Mesodermal cell (in vitro differentiated cells): ENCODE measurements around the gene THBS4.

ENCODE experiments used
- H3K27ac ChIP-seq: 2 replicates; pipeline ENCODE4 v1.7.0; 2013; ENCODE audit warnings: mild to moderate bottlenecking, low read depth, low read length, moderate library complexity; ENCODE audit not compliant: severe bottlenecking
- H3K36me3 ChIP-seq: 2 replicates; pipeline ENCODE4 v1.7.1; 2013; ENCODE audit warnings: mild to moderate bottlenecking, low read length, moderate library complexity; ENCODE audit not compliant: control insufficient read depth, insufficient read depth
- H3K4me1 ChIP-seq: one replicate; pipeline ENCODE4 v1.7.1; 2013; ENCODE audit warnings: mild to moderate bottlenecking, low read length; ENCODE audit not compliant: insufficient read depth, control insufficient read depth, poor library complexity, severe bottlenecking
- H3K4me3 ChIP-seq: 2 replicates; pipeline ENCODE4 v1.7.0; 2013; ENCODE audit warnings: low read length, control low read depth, mild to moderate bottlenecking; ENCODE audit not compliant: insufficient read depth, poor library complexity, severe bottlenecking; ENCODE audit errors: extremely low read depth
- H3K9me3 ChIP-seq: 2 replicates; pipeline ENCODE4 v1.7.1; 2013; ENCODE audit warnings: mild to moderate bottlenecking, low read length, moderate library complexity; ENCODE audit not compliant: control insufficient read depth
- WGBS, 2 experiments: methylation state at CpG; one replicate each; pipeline ENCODE4 v1.1.5; 2013; ENCODE audit warnings: missing lambda C conversion rate in 2 of 2; ENCODE audit not compliant: insufficient coverage in 2 of 2; 5-methylcytosine and 5-hydroxymethylcytosine counted together

Gene THBS4

GRCh38 chr5:80067531-80068245 is 32.5 kb downstream of the THBS4 start:
- WGBS, 2 experiments, result 94 to 100% methylated on average over 2 to 8 of the region's 8 CpGs
- H3K36me3 ChIP-seq, result no peaks in the 10 kb centered on the region
- H3K4me3 ChIP-seq, result no peak overlapping the region
- no peaks in the 10 kb centered on the region for H3K9me3 ChIP-seq
- H3K4me1 ChIP-seq, result peaks cover 10% of the 10 kb centered on the region
- H3K27ac ChIP-seq, result no peak overlapping the region

GRCh38 chr5:80068246-80068636 is 33.1 kb downstream of the THBS4 start:
- 86 to 100% methylated on average over 3 to 5 of the region's 5 CpGs for WGBS, 2 experiments
- no peak overlapping the region for H3K4me3 ChIP-seq

GRCh38 chr5:80068775-80069174 is 33.6 kb downstream of the THBS4 start:
- 94 to 100% methylated on average over 3 of the region's 4 CpGs for WGBS, 2 experiments
- Histone ChIP-seq H3K36me3 (no peaks in the 10 kb centered on the region), H3K9me3 (no peaks in the 10 kb centered on the region), H3K4me3 (no peak overlapping the region), H3K4me1 (peaks cover 13% of the 10 kb centered on the region), H3K27ac (no peak overlapping the region)

More at GRCh38 chr5:80068246-80068636, 33.1 kb downstream of the THBS4 start:
- Histone ChIP-seq H3K9me3 (no peaks in the 10 kb centered on the region), H3K4me1 (peaks cover 13% of the 10 kb centered on the region), H3K27ac (no peak overlapping the region), H3K36me3 (no peaks in the 10 kb centered on the region)

GRCh38 chr5:80069251-80069800 is 34.2 kb downstream of the THBS4 start:
- no peak overlapping the region for H3K27ac ChIP-seq
- H3K4me3 ChIP-seq, result no peak overlapping the region
- WGBS, 2 experiments, result 82 to 97% methylated on average over 2 to 4 of the region's 4 CpGs
- H3K4me1 ChIP-seq, result peaks cover 13% of the 10 kb centered on the region
- H3K36me3 ChIP-seq, result no peaks in the 10 kb centered on the region
- H3K9me3 ChIP-seq, result no peaks in the 10 kb centered on the region

DNA sequence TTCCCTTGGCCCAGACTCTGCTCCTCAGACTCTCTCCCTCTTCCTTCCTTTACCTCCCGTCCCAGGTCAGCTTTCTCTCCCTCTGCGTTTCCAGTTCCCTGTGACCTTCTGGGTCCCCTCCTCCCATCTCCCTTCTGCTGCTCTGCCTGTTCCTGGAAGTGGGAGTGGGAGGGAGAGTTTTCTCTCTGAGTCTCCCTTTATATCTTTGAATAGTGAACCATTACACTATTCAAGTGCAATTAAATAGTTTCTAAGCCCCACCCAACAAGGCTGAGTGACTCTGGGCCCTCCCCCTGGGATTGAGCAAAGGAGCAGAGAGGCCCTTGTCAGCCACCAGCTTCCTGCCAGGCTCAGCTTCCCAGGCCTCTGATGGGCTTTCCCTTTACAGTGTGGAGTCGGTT is 34.8 kb downstream of the THBS4 start:
- no peak overlapping the region for H3K4me3 ChIP-seq
- 63% methylated on average over 2 of the region's 3 CpGs; no CpG with 5 or more reads in 1 of the 2 experiments for WGBS, 2 experiments
- H3K9me3 ChIP-seq, result no peaks in the 10 kb centered on the region
- peaks cover 13% of the 10 kb centered on the region for H3K4me1 ChIP-seq
- H3K36me3 ChIP-seq, result no peaks in the 10 kb centered on the region
- H3K27ac ChIP-seq, result peak overlapping the region; percentile 23

DNA sequence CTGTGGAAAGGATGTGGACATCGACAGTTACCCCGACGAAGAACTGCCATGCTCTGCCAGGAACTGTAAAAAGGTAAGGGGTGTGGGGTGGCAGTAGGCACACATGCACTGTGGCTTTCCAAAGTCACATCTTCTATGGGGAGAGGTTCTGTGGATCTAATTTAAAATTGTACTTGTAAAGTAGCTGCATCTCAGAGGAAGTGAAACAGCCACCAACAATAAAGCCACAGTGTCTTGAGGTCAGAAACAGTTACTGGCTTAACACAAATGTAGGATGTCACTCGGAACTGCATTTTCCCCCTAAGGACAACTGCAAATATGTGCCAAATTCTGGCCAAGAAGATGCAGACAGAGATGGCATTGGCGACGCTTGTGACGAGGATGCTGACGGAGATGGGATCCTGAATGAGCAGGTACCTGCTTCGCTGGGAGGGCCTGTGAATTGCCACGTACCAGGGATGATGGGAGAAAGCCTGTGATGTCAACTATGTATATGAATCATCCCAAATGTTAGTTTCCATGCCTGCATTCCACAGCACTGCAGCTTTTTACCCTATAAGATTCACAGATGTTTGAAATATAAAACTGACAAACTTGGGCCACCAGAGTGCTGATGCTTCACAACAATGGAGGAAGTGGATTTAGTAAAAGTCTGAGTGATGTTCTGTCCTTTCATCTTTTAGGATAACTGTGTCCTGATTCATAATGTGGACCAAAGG is 35.3 kb downstream of the THBS4 start:
- Histone ChIP-seq H3K9me3 (no peaks in the 10 kb centered on the region), H3K4me3 (no peak overlapping the region), H3K4me1 (peaks cover 15% of the 10 kb centered on the region), H3K36me3 (no peaks in the 10 kb centered on the region), H3K27ac (no peak overlapping the region)
- 88 to 97% methylated on average over 8 to 9 of the region's 10 CpGs for WGBS, 2 experiments

- no peak overlapping the region for H3K4me3 ChIP-seq
- 80 to 93% methylated on average over 2 of the region's 2 CpGs for WGBS, 2 experiments
- peaks cover 23% of the 10 kb centered on the region for H3K4me1 ChIP-seq
- H3K27ac ChIP-seq, result no peak overlapping the region
- H3K36me3 ChIP-seq, result no peaks in the 10 kb centered on the region
- no peaks in the 10 kb centered on the region for H3K9me3 ChIP-seq
Measured at GRCh38 chr5:80071510-80072021, 36.4 kb downstream of the THBS4 start.

DNA sequence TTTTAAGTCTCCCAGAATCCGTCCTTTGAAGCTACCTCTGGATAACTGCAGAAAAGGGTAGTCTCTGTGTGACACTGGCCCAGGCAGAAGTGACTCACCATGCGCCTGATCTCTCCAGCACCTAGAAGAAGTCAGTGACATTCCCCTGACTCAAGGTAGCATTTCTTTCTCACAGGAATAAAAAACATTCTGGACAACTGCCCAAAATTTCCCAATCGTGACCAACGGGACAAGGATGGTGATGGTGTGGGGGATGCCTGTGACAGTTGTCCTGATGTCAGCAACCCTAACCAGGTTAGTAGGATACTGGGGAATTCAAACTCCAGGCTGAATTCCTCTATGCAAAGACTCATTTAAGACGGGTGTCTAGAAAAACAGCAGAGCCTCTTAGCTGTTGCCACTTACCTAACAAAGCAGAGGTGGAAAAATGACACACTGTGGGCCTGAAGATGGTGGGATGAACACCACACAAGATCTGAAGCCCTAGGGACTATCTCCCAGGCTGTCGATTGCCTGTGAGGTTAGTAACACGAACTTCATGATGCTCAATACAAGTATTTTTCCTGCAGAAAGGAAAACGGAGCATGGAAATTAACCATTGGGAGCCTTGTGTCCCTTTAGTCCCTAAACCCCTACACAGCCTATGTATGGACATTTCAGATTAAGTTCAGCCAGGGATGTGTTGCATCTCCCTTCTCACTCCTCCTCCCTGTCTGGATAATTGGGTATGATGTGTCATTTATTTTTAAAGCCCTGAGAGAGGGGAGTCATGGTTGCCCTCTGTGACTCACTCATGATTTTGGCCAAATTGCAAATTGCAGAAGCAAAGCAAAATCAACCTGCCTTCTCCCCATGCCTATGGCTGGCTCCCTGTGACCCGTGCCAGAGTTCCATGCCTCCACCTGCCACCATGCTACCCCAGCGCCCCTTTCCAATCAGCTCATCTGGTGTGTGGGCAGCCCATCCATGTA is 37.2 kb downstream of the THBS4 start:
- 88 to 91% methylated on average over 7 to 8 of the region's 10 CpGs for WGBS, 2 experiments

GRCh38 chr5:80076131-80077050 is 41.2 kb downstream of the THBS4 start:
- 86 to 98% methylated on average over 5 to 6 of the region's 10 CpGs for WGBS, 2 experiments
- Histone ChIP-seq H3K4me3 (no peak overlapping the region), H3K9me3 (no peaks in the 10 kb centered on the region), H3K36me3 (no peaks in the 10 kb centered on the region), H3K27ac (peak overlapping the region; percentile 45), H3K4me1 (peaks cover 17% of the 10 kb centered on the region)

More for the DNA sequence above, 37.2 kb downstream of the THBS4 start:
- Histone ChIP-seq H3K27ac (no peak overlapping the region), H3K9me3 (no peaks in the 10 kb centered on the region), H3K36me3 (no peaks in the 10 kb centered on the region), H3K4me1 (peaks cover 23% of the 10 kb centered on the region), H3K4me3 (no peak overlapping the region)
